ENCODE data around the gene BAZ2B.
"Not testable (repeated sequence)": the region's sequence is repeated elsewhere in the genome, so short reads cannot be mapped to it uniquely, and the experiment has no call there.

BAZ2B gene

DNA sequence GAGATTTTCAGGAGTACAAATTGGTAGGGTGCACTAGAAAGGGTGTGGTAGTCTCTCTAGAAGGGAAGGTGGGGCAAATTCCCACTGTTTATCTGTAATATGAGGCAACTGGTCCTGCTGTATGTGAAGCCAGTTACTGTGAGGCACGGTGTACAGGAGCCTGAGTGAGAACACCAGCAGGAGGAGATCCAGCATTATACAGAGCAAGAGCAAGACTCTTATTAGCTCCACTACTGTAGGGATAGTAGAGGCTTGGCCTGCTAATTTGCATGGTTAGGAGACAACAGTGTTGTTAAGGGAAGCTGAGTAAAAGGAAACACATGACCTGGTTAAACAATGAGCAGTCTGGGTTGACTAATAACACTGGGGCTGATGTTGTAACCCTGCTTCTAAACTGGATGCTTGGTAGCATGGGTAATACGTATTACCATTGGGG lies 253.5 kb downstream of the BAZ2B start:
- H3K27ac ChIP-seq, result no peak overlapping the region
- no peak for TF ChIP-seq ZFX (IDR thresholded peaks at IDR 0.05)
- TF ChIP-seq, protein P1, sequence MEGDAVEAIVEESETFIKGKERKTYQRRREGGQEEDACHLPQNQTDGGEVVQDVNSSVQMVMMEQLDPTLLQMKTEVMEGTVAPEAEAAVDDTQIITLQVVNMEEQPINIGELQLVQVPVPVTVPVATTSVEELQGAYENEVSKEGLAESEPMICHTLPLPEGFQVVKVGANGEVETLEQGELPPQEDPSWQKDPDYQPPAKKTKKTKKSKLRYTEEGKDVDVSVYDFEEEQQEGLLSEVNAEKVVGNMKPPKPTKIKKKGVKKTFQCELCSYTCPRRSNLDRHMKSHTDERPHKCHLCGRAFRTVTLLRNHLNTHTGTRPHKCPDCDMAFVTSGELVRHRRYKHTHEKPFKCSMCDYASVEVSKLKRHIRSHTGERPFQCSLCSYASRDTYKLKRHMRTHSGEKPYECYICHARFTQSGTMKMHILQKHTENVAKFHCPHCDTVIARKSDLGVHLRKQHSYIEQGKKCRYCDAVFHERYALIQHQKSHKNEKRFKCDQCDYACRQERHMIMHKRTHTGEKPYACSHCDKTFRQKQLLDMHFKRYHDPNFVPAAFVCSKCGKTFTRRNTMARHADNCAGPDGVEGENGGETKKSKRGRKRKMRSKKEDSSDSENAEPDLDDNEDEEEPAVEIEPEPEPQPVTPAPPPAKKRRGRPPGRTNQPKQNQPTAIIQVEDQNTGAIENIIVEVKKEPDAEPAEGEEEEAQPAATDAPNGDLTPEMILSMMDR (conservative IDR thresholded peaks at IDR 0.05), result no peak

DNA sequence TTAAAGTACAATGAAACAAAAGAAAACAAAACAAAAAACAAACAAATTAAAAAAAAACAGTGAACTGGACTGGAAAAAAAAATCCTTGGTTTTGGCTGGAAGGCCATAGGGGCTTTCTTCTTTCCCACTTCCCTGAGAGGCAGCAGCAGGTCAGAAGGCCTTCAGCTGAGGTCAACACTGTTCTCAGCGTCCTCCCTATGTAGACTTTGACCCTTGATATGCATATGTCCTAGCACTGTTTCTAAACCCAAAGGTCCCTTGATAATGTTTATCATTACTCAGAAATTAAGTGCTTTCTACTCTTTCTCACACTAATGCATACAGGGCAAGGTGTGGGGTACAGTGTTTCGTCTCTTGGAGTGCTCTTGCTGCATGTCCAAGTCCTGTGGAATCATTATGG lies 254.3 kb downstream of the BAZ2B start:
- TF ChIP-seq ZFX (IDR thresholded peaks at IDR 0.05), result no peak
- TF ChIP-seq, protein P1 (conservative IDR thresholded peaks at IDR 0.05), result no peak
- no peak overlapping the region for H3K27ac ChIP-seq

DNA sequence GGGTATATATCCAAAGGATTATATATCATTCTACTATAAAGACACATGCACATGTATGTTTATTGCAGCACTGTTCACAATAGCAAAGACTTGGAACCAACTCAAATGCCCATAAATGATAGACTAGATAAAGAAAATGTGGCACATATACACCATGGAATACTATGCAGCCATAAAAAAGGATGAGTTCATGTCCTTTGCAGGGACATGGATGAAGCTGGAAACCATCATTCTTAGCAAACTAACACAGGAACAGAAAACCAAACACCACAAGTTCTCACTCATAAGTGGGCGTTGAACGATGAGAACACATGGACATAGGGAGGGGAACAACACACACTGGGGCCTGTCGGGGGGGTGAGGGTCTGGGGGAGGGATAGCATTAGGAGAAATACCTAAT lies 254.7 kb downstream of the BAZ2B start:
- not testable (repeated sequence) for H3K27ac ChIP-seq

DNA sequence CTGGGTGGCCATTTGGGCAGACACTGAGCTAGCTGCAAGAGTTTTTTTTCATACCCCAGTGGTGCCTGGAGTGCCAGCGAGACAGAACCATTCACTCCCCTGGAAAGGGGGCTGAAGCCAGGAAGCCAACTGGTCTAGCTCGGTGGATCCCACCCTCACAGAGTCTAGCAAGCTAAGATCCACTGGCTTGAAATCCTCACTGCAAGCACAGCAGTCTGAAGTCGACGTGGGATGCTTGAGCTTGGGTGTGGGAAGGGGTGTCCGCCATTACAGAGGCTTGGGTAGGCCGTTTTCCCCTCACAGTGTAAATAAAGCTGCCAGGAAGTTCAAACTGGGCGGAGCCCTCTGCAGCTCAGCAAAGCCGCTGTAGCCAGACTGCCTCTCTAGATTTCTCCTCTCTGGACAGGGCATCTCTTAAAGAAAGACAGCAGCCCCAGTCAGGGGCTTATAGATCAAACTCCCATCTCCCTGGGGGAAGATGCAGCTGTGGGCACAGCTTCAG lies 260.2 kb downstream of the BAZ2B start:
- no peak overlapping the region for H3K27ac ChIP-seq
- TF ChIP-seq, protein P1 (conservative IDR thresholded peaks at IDR 0.05), result no peak
- no peak for TF ChIP-seq ZFX (IDR thresholded peaks at IDR 0.05)

DNA sequence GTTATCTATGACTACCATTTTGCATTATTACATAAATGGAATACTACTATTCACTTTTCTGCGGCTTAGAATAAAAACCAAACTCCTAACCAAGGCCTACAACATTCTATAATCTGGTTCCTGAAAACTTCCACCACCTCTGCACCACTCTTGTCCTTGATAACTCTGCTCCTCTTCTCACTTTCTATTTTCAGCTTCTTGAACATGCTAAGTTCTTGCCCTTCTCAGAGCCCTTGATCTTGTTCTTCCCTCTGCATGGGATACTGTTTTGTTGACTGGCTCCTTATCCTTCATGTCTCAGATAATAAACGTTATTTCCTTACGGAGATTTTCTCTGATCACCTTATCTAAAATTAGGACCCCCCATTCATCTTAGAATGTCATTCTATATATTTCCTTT lies 264.4 kb downstream of the BAZ2B start:
- no peak for TF ChIP-seq ZFX (IDR thresholded peaks at IDR 0.05)
- TF ChIP-seq, protein P1 (conservative IDR thresholded peaks at IDR 0.05), result no peak
- no peak overlapping the region for H3K27ac ChIP-seq

DNA sequence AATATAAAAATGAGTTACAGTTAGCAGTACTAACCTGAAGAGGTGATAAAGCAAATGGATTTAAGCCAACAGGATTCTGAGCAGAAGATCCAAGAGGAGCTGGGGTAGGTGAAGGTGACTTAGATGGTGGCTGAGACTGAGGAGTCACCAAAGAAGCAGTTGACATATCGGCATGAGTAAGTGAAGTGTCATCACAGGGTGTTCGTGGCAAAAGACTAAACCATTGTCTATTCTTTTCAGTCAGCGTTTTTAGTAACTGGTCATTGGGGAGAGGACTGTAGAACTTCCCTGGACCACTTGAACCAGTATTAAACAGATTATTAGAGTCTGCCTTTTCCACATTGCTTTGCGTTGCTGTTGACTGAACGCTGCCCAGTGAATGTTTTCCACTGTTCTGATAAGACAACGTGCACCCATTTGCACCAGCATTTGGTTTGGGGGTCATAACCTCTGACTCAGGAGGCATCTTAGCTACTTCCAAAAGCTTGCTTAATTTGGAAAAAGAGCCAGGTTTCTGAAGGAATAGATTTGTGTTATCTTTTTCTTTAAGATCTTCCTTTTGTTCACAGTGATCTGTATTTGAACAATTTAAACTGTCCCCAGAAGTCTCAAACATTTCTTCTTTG lies 266.6 kb downstream of the BAZ2B start:
- TF ChIP-seq, protein P1 (conservative IDR thresholded peaks at IDR 0.05), result no peak
- no peak for TF ChIP-seq ZFX (IDR thresholded peaks at IDR 0.05)

DNA sequence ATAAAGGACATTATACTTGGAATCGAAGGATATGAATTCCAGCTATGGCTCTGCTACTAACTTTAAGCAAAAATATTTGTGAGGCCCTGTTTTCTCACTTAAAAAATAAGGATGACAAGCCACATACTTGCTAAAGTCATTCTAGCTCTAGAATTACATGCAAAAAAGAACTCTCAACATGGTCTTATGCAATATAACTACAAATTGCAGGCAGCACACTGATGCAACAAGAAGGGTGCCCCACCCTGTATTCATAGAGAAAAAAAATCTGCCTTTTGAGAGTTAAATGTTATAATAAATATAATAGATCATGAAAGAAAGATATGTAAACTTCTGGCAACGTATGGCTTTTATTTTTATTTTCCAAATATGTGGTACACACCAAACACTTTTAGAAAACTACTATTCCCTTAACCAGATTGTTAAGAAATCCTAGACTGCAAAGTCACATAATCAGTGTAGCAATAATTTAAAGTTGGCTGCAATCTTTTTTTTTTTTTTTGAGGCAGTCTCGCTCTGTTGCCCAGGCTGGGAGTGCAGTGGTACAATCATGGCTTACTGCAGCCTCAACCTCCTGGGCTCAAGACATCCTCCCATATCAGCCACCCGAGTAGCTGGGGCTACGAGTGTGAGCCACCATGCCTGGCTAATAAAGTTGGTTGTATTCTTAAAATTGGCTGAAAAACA lies 289.6 kb downstream of the BAZ2B start:
- no peak overlapping the region for H3K27ac ChIP-seq

More for the DNA sequence above, 266.6 kb downstream of the BAZ2B start:
- H3K27ac ChIP-seq, result no peak overlapping the region

More for the DNA sequence above, 289.6 kb downstream of the BAZ2B start:
- TF ChIP-seq, protein P1 (conservative IDR thresholded peaks at IDR 0.05), result no peak
- TF ChIP-seq ZFX (IDR thresholded peaks at IDR 0.05), result no peak

All from C4-2B (cell line).